MV-4-11 (cell line): Measurements from ENCODE around the gene CSAD.
"Not testable (repeated sequence)": the region's sequence is repeated elsewhere in the genome, so short reads cannot be mapped to it uniquely, and the experiment has no call there.

Source experiments
- DNase-seq: peaks from one replicate; lab custom pipeline; 2025; lab: John Stamatoyannopoulos, UW

The CSAD gene

GRCh38 chr12:53145383-53146260 is 35.1 kb downstream of the CSAD start:
- no peak for DNase-seq

DNA sequence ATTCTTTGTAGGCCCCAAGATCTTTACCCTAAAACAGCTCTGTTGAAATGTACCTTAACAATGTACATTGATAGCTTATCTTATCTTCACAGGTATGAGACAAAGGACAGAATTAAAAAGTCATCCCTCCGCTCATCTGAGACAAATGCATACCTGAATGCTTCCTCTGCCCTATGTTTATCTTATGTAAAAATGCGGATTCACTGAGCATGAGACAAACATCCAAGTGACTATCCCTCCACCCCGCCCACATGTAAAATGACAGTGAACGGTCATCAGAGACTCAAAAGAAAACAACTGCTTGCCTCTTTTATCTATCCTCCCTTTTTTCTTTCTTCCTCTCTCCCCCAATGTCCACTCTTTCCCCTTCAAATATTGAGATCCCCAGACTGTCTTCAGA is 37.4 kb downstream of the CSAD start:
- DNase-seq = no peak

DNA sequence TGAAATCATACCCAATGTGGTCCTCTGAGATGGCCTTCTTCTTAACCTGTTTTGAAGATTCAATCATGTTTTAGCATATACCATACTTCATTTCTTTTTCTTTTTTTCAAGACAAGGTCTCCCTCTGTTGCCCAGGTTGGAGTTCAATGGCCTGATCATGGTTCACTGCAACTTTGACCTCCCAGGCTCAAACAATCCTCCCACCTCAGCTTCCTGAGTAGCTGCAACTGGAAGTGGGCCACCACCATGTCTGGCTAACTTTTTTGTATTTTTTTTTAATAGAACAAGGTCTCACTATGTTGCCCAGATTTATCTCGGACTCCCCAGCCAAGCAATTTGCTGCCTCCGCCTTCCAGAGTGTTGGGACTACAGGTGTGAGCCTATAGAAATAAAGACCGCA is 47.0 kb downstream of the CSAD start:
- DNase-seq = no peak

GRCh38 chr12:53131844-53132243 is 48.9 kb downstream of the CSAD start:
- DNase-seq = no peak

DNA sequence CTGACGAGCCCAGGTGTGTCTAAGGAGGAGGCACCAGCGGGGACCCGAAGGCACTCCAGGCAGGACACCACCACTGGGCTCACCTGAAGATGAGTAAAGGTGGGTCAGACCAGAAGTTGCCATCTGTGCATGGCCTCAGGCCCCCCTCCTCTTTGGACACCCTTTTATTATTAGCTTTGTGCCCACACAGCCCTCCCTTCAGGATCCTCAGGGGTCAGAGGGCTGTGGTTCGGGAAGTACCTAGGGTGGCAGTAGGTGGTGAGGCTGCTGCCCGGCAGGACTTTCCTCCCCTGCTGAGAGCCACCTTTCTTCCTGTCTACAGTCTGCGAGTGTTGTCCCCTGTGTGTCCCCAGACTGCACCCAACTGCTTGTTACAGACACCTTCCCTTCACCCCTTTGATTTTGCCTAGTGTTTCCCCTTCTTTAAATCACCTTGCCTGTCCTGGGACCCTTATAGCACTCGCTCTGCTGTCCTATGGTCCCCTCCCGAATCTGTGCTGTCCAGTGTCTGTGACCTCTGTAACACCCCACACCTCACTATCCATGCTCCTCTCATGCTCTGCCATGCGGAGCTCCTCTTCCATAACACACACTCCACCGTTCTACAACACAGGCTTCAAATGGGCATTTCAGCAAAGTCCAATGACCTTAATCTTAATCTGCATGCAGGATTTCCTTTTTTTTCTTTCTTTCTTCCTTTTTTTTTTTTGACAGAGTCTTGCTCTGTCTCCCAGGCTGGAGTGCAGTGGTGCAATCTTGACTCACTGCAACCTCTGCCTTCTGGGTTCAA is 51.8 kb downstream of the CSAD start:
- peak; percentile 74 for DNase-seq

DNA sequence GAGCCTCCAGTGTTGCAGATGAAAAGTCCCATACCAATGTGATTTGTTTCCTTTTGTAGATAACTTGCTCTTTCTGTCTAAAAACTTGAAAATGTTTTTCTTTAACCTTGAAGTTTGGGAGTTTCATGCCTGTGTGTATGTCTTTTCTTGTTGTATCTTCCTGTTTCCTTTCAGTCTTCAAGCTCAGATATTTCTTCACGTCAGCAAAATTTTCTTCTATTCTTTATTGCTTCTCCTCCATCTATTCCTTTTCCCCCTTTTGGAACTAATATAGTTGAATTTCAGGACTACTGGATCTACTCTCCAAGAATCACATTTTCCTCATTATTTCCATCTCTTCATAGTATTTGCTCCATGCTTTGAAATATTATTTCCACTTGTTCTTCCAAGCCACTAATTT is 53.6 kb downstream of the CSAD start:
- no peak for DNase-seq

DNA sequence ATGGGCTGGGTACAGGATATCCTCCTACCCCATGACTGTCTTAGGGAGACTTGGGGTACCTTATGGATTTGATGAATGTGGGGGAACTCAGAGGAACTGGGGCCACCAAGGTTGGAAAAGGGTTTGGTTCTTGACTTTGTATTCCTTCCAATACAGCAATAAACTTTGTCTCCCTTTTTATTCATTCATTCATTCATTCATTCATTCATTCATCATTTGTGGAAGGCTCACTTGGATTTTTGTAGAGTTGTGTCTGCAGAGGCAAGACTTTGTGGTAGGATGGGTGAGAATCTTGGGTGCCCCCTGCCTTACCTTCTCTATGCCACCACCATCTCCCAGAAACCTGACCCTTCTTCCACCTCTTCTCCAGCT is 56.4 kb downstream of the CSAD start:
- no peak for DNase-seq

- DNase-seq = no peak
These were observed 57.0 kb downstream of the CSAD start for GRCh38 chr12:53123578-53124351.

DNA sequence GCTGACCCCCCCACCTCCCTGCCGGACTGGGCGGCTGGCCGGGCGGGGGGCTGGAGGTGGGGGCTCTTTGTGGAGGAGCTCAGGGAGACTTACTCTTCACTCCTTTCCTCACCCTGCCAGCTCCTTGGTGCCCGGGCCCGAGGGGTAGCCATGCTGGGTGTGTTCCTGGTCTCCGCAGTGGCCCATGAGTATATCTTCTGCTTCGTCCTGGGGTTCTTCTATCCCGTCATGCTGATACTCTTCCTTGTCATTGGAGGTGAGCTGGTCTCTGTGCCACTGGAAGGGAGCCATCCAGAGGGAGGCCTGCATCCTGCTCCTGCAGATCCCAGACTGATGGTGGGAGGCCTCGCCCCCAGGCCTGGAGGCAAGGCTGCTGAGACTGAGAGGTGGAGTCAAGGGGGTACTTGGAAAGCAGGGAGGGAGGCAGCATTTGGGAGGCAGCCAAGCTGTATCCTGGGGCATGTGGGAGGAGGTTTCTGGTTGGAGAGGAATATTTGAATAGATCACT is 57.7 kb downstream of the CSAD start:
- DNase-seq = no peak

- DNase-seq = no peak
These were observed 59.8 kb downstream of the CSAD start for GRCh38 chr12:53120685-53121525.

DNA sequence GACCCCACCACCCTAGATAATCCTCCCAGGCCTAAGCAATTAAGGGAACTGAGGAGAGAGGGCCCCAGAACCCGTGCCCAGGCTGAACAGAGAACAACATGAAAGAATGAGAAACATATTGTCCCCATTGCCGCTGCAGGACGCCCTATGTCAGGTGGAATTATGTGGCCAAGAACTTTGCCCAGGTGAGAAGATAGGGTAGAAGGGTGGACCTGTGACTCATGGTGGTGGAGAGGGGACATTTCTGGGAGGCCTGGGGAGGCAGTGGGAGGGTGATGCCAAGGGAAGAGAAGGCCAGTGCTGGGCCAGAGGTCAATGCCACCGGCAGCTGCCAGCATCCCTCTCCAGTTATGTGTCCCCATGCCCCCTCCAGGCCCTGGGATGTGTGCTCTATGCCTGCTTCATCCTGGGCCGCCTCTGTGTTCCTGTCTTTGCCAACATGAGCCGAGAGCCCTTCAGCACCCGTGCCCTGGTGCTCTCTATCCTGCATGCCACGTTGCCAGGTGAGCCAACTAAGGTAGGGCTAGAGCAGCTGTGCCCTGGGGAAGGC is 61.9 kb downstream of the CSAD start:
- DNase-seq = no peak

- DNase-seq = no peak
These were observed 64.7 kb downstream of the CSAD start for GRCh38 chr12:53115891-53116648.

DNA sequence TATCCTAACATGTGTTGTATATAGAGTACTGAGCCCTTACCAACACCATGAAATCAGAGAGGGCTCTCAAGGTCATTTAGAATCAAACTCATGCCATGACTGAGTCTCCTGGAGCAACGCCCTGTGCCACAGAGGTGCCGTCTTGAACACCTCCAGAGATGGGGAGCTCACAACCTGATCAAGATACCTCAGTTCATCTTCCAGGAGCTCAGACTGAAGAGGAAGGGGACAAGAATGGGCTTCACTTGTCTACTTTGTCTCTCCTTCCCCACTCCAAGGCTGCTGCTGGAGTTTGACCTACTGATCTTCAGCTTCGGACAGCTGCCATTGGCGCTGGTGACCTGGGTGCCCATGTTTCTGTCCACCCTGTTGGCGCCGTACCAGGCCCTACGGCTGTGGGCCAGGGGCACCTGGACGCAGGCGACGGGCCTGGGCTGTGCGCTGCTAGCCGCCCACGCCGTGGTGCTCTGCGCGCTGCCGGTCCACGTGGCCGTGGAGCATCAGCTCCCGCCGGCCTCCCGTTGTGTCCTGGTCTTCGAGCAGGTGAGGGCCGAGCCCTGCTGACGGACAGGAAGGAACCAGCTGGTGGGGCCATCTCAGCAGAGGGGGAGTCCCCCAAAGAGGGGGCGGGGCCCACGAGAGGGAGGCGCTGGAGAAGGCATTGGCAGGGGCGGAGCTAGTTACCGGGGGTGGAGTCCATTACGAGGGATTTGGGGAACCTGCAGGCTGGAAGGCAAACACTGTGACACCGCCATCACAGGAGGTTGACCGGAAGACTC is 65.4 kb downstream of the CSAD start:
- DNase-seq = no peak

- no peak for DNase-seq
These were observed 66.8 kb downstream of the CSAD start for GRCh38 chr12:53113951-53114350.

GRCh38 chr12:53113136-53113705 is 67.5 kb downstream of the CSAD start:
- DNase-seq = no peak

- DNase-seq = not testable (repeated sequence)
These were observed 68.3 kb downstream of the CSAD start for GRCh38 chr12:53112431-53112830.
